IMR-90 (cell line): ENCODE results near the gene PROCA1. TPM values are rescaled to one million over a fixed set of nuclear protein-coding genes. Genes with fewer than 3 reads are reported as not detected.

ENCODE experiments used
- ATAC-seq: fragments of 200-7000 bp; cut with Tn5 transposase; 2 replicates; pipeline ENCODE4 v1.9.1; 2020; ENCODE audit warnings: low read depth, mild to moderate bottlenecking, moderate library complexity
- BruUV-seq: library from RNA; stranded (reverse); fragments of 400-500 nt; replicated peaks from 2 replicates; lab custom pipeline; 2021; lab: Mats Ljungman, UMichigan
- CTCF ChIA-PET: fragments of 300-600 bp; formaldehyde crosslinking; extraction: SDS; loops from one replicate; lab custom pipeline; 2021; ENCODE audit warnings: antibody characterized with exemption; lab: Yijun Ruan, JAX
- POLR2A ChIA-PET: fragments of 300-600 bp; sonication (Branson Sonifier 250); formaldehyde crosslinking; loops from one replicate; lab custom pipeline; 2022; ENCODE audit warnings: antibody characterized with exemption; ENCODE audit not compliant: unreplicated experiment; lab: Charles Lee
- DNase-seq: peaks from one replicate; pipeline ENCODE4 v3.0.0; 2013
- H2AFZ ChIP-seq: replicated peaks from 2 replicates; pipeline ENCODE3; 2013; ENCODE audit warnings: low read length, mild to moderate bottlenecking; ENCODE audit not compliant: poor library complexity
- H2AK5ac ChIP-seq: 2 replicates; pipeline ENCODE4 v1.6.1; 2013; ENCODE audit warnings: low read depth, low read length, inconsistent platforms
- H2AK9ac ChIP-seq: replicated peaks from 2 replicates; pipeline ENCODE3; 2013; ENCODE audit warnings: mild to moderate bottlenecking, low read depth, low read length, moderate library complexity; ENCODE audit not compliant: poor library complexity
- H2BK120ac ChIP-seq: 2 replicates; pipeline ENCODE4 v1.6.1; 2013; ENCODE audit warnings: low read depth, low read length, inconsistent platforms
- H2BK15ac ChIP-seq: 3 replicates; pipeline ENCODE4 v1.6.1; 2013; ENCODE audit warnings: low read depth, low read length, inconsistent platforms
- H2BK20ac ChIP-seq: 2 replicates; pipeline ENCODE4 v1.6.1; 2013; ENCODE audit warnings: low read depth, mild to moderate bottlenecking, inconsistent platforms, low read length, moderate library complexity
- H2BK5ac ChIP-seq: 2 replicates; pipeline ENCODE4 v1.6.1; 2013; ENCODE audit warnings: mild to moderate bottlenecking, low read depth, low read length, inconsistent platforms; ENCODE audit not compliant: poor library complexity, severe bottlenecking
- H3K14ac ChIP-seq: replicated peaks from 2 replicates; pipeline ENCODE4 v1.6.1; 2013; ENCODE audit warnings: low read depth, low read length, inconsistent platforms
- H3K18ac ChIP-seq: 2 replicates; pipeline ENCODE4 v1.6.1; 2013; ENCODE audit warnings: low read depth, low read length, control low read depth
- H3K23ac ChIP-seq: 2 replicates; pipeline ENCODE4 v1.6.1; 2013; ENCODE audit warnings: low read depth, low read length, inconsistent platforms
- H3K27ac ChIP-seq: 2 replicates; pipeline ENCODE4 v1.5.1; 2013; ENCODE audit warnings: mild to moderate bottlenecking, control low read depth, low read length; ENCODE audit not compliant: insufficient read depth
- H3K27me3 ChIP-seq: 2 replicates; pipeline ENCODE4 v1.6.1; 2013; ENCODE audit warnings: low read length; ENCODE audit not compliant: control insufficient read depth, insufficient read depth
- H3K36me3 ChIP-seq: 2 replicates; pipeline ENCODE4 v1.6.1; 2013; ENCODE audit warnings: low read length, mixed read lengths; ENCODE audit not compliant: control insufficient read depth, insufficient read depth
- H3K4ac ChIP-seq: 2 replicates; pipeline ENCODE4 v1.6.1; 2013; ENCODE audit warnings: low read depth, low read length, inconsistent platforms
- H3K4me1 ChIP-seq: 2 replicates; pipeline ENCODE4 v1.6.1; 2013; ENCODE audit warnings: low read length, mixed read lengths; ENCODE audit not compliant: control insufficient read depth, insufficient read depth
- H3K4me2 ChIP-seq: 2 replicates; pipeline ENCODE4 v1.6.1; 2013; ENCODE audit warnings: low read depth, mild to moderate bottlenecking, control low read depth, low read length, moderate library complexity
- H3K4me3 ChIP-seq: 2 replicates; pipeline ENCODE4 v1.5.1; 2013; ENCODE audit warnings: low read depth, mild to moderate bottlenecking, control low read depth, low read length, moderate library complexity; ENCODE audit not compliant: insufficient read depth
- H3K56ac ChIP-seq: 2 replicates; pipeline ENCODE4 v1.6.1; 2013; ENCODE audit warnings: low read length, inconsistent platforms; ENCODE audit not compliant: insufficient read depth; ENCODE audit errors: extremely low read depth
- H3K79me1 ChIP-seq, 2 experiments: 2 replicates each; pipeline ENCODE4 v1.6.1; 2013; ENCODE audit warnings: low read length in 2 of 2, inconsistent platforms in 1 of 2, low read depth in 1 of 2
- H3K9ac ChIP-seq: 2 replicates; pipeline ENCODE4 v1.6.1; 2013; ENCODE audit warnings: low read depth, low read length, control low read depth
- H3K9me1 ChIP-seq: 2 replicates; pipeline ENCODE4 v1.6.1; 2013; ENCODE audit warnings: low read length, inconsistent platforms; ENCODE audit not compliant: insufficient read depth
- H3K9me3 ChIP-seq: 2 replicates; pipeline ENCODE4 v1.6.1; 2013; ENCODE audit warnings: low read length; ENCODE audit not compliant: control insufficient read depth, insufficient read depth
- H4K20me1 ChIP-seq: 2 replicates; pipeline ENCODE4 v1.6.1; 2013; ENCODE audit warnings: low read length, inconsistent platforms; ENCODE audit not compliant: insufficient read depth
- H4K5ac ChIP-seq: 2 replicates; pipeline ENCODE4 v1.6.1; 2013; ENCODE audit warnings: mild to moderate bottlenecking, low read depth, low read length, control low read depth
- H4K8ac ChIP-seq, 2 experiments: 2 replicates each; pipeline ENCODE4 v1.6.1; 2013; ENCODE audit warnings: low read depth in 2 of 2, low read length in 2 of 2, control low read depth in 1 of 2, inconsistent platforms in 1 of 2
- H4K91ac ChIP-seq: 2 replicates; pipeline ENCODE4 v1.6.1; 2013; ENCODE audit warnings: low read depth, low read length, inconsistent platforms; ENCODE audit not compliant: insufficient read depth
- BHLHE40 ChIP-seq: fragments of 150-350 bp; IDR thresholded peaks from 2 replicates; pipeline ENCODE4 v1.6.1; 2016; ENCODE audit warnings: mild to moderate bottlenecking, low read depth, low read length
- CEBPB ChIP-seq: IDR thresholded peaks from 2 replicates; pipeline ENCODE4 v1.6.1; 2012; ENCODE audit warnings: low read depth, low read length, improper control_type of control experiment
- CHD1 ChIP-seq: IDR thresholded peaks from 2 replicates; pipeline ENCODE4 v1.6.1; 2012; ENCODE audit warnings: low read depth, low read length, improper control_type of control experiment
- FOS ChIP-seq: fragments of 150-350 bp; IDR thresholded peaks from 2 replicates; pipeline ENCODE4 v1.6.1; 2016; ENCODE audit warnings: low read depth, low read length
- MAFK ChIP-seq: IDR thresholded peaks from 2 replicates; pipeline ENCODE4 v1.6.1; 2012; ENCODE audit warnings: low read depth, low read length, improper control_type of control experiment
- MAZ ChIP-seq: IDR thresholded peaks from 2 replicates; pipeline ENCODE4 v1.6.1; 2012; ENCODE audit warnings: low read depth, mild to moderate bottlenecking, low read length, improper control_type of control experiment, moderate library complexity, borderline replicate concordance
- NFE2L2 ChIP-seq: fragments of 150-350 bp; IDR thresholded peaks from 2 replicates; pipeline ENCODE4 v1.6.1; 2016; ENCODE audit warnings: low read depth, mild to moderate bottlenecking, low read length
- POLR2A ChIP-seq: IDR thresholded peaks from 2 replicates; pipeline ENCODE4 v1.6.1; 2012; ENCODE audit warnings: mild to moderate bottlenecking, low read depth, low read length
- RCOR1 ChIP-seq: IDR thresholded peaks from 2 replicates; pipeline ENCODE4 v1.6.1; 2012; ENCODE audit warnings: mild to moderate bottlenecking, low read length, improper control_type of control experiment; ENCODE audit not compliant: insufficient replicate concordance
- RFX5 ChIP-seq: IDR thresholded peaks from 2 replicates; pipeline ENCODE4 v1.8.0; 2012; ENCODE audit warnings: low read depth, mild to moderate bottlenecking, low read length, moderate library complexity
- SMC3 ChIP-seq: fragments of 150-350 bp; IDR thresholded peaks from 2 replicates; pipeline ENCODE4 v1.6.1; 2016; ENCODE audit warnings: low read depth, mild to moderate bottlenecking, antibody characterized with exemption, low read length, moderate library complexity
- WGBS, 2 experiments: methylation state at CpG; one replicate each; pipeline versions ENCODE4 v1.1.5 to v1.1.7; 2013; ENCODE audit warnings: missing lambda C conversion rate in 2 of 2; ENCODE audit not compliant: insufficient read length in 1 of 2; ENCODE audit errors: extremely low coverage in 2 of 2; 5-methylcytosine and 5-hydroxymethylcytosine counted together
- dilution Hi-C: fragments of 300-500 bp; cut with HindIII; formaldehyde crosslinking; loops from one replicate; pipeline ENCODE4 v1.14.3; 2018; ENCODE audit warnings: low sequenced_read_pairs; ENCODE audit not compliant: unreplicated experiment
- in situ Hi-C: fragments of 300-500 bp; cut with MboI; formaldehyde crosslinking; loops from 3 replicates; pipeline ENCODE4 v1.14.3; 2019; ENCODE audit warnings: low sequenced_read_pairs, inconsistent platforms, mixed read lengths
- intact Hi-C: fragments of 100-400 bp; cut with micrococcal nuclease; formaldehyde crosslinking; loops from 2 replicates; pipeline ENCODE4 v1.10.0; 2022
- polyA plus RNA-seq, 3 experiments: library from polyadenylated mRNA; depleted of rRNA; stranded (reverse); fragments of >200 nt; gene quantifications; 2 replicates each; pipeline ENCODE4 v1.2.3, GENCODE V29; 2012; ENCODE audit warnings: low replicate concordance in 1 of 3
- total RNA-seq: library from RNA; depleted of rRNA; stranded (reverse); fragments of >200 nt; gene quantifications from 2 replicates; pipeline ENCODE4 v1.2.3, GENCODE V29; 2012
- TF ChIP-seq, protein P1 (sequence below): conservative IDR thresholded peaks from 2 replicates; pipeline ENCODE4 v1.5.1; 2012; ENCODE audit warnings: mild to moderate bottlenecking, low read depth, low read length, improper control_type of control experiment
- TF ChIP-seq, protein P2 (sequence below): fragments of 150-350 bp; IDR thresholded peaks from 2 replicates; pipeline ENCODE4 v1.6.1; 2016; ENCODE audit warnings: low read depth, mild to moderate bottlenecking, low read length, moderate library complexity, borderline replicate concordance
- TF ChIP-seq, protein P3 (sequence below): fragments of 150-350 bp; IDR thresholded peaks from 2 replicates; pipeline ENCODE4 v1.6.1; 2017; ENCODE audit warnings: mild to moderate bottlenecking, antibody characterized with exemption, low read length, low read depth

PROCA1 gene
- total and polyA plus RNA-seq, 2 of the 4 experiments (the other 2 are of a cell fraction) = 0.36 to 1.7 TPM

DNA sequence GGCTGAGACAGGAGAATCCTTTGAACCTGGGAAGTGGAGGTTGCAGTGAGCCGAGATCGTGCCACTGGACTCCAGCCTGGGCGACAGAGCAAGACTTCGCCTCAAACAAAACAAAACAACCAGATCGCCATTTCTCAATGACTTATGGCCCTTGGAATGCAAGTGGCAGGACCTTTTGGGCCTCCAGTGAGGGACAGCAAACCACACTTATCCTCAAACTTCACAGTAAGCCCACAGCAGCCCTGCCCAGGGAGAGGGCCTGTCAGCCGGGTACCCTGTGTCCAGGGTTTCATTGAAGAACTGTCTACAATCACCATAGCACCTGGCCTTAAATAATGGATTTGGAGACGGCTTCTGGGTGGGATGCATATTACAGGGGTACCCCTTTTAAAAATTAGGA, 43.8 kb upstream of the PROCA1 start:
- H2BK15ac ChIP-seq = no peak overlapping the region
- H3K23ac ChIP-seq = peak overlapping the region; percentile 7; the same call in 1 of the 2 replicates
- H3K14ac ChIP-seq = no peak overlapping the region
- peaks cover 15 to 64% of the 10 kb centered on the region in 2 experiments for H3K79me1 ChIP-seq
- H2AK9ac ChIP-seq = no peak overlapping the region
- H3K4ac ChIP-seq = no peak overlapping the region
- no peak overlapping the region for H2BK20ac ChIP-seq
- BruUV-seq = no TSS peak
- DNase-seq (no peak), ATAC-seq (peak; percentile 33)
- no peak overlapping the region for H4K91ac ChIP-seq
- no peak overlapping the region for H3K18ac ChIP-seq
- peak overlapping the region; percentile 26; the same call in 1 of the 2 replicates for H3K4me2 ChIP-seq
- H2BK5ac ChIP-seq = no peak overlapping the region
- H3K27ac ChIP-seq = no peak overlapping the region
- no peak overlapping the region for H4K5ac ChIP-seq
- ChIA-PET POLR2A (no interaction called here), CTCF (no interaction called here)
- no peak overlapping the region for H2AFZ ChIP-seq
- H3K56ac ChIP-seq = no peak overlapping the region
- H3K27me3 ChIP-seq = no peaks in the 10 kb centered on the region
- intact Hi-C loops (no loop called here), in situ Hi-C loops (no loop called here), dilution Hi-C loops (no loop called here)
- TF ChIP-seq BHLHE40 = no peak
- no peak for TF ChIP-seq CEBPB
- no peak for TF ChIP-seq CHD1
- TF ChIP-seq, protein P1, sequence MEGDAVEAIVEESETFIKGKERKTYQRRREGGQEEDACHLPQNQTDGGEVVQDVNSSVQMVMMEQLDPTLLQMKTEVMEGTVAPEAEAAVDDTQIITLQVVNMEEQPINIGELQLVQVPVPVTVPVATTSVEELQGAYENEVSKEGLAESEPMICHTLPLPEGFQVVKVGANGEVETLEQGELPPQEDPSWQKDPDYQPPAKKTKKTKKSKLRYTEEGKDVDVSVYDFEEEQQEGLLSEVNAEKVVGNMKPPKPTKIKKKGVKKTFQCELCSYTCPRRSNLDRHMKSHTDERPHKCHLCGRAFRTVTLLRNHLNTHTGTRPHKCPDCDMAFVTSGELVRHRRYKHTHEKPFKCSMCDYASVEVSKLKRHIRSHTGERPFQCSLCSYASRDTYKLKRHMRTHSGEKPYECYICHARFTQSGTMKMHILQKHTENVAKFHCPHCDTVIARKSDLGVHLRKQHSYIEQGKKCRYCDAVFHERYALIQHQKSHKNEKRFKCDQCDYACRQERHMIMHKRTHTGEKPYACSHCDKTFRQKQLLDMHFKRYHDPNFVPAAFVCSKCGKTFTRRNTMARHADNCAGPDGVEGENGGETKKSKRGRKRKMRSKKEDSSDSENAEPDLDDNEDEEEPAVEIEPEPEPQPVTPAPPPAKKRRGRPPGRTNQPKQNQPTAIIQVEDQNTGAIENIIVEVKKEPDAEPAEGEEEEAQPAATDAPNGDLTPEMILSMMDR = no peak
- no peak for TF ChIP-seq RCOR1
- TF ChIP-seq MAFK = no peak
- no peak for TF ChIP-seq SMC3
- no peak for TF ChIP-seq FOS
- TF ChIP-seq, protein P2, sequence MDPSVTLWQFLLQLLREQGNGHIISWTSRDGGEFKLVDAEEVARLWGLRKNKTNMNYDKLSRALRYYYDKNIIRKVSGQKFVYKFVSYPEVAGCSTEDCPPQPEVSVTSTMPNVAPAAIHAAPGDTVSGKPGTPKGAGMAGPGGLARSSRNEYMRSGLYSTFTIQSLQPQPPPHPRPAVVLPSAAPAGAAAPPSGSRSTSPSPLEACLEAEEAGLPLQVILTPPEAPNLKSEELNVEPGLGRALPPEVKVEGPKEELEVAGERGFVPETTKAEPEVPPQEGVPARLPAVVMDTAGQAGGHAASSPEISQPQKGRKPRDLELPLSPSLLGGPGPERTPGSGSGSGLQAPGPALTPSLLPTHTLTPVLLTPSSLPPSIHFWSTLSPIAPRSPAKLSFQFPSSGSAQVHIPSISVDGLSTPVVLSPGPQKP = no peak
- TF ChIP-seq POLR2A = no peak
- TF ChIP-seq NFE2L2 = no peak
- TF ChIP-seq RFX5 = no peak
- TF ChIP-seq, protein P3, sequence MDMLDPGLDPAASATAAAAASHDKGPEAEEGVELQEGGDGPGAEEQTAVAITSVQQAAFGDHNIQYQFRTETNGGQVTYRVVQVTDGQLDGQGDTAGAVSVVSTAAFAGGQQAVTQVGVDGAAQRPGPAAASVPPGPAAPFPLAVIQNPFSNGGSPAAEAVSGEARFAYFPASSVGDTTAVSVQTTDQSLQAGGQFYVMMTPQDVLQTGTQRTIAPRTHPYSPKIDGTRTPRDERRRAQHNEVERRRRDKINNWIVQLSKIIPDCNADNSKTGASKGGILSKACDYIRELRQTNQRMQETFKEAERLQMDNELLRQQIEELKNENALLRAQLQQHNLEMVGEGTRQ = no peak
- TF ChIP-seq MAZ = no peak
- H3K4me1 ChIP-seq = peaks cover 3% of the 10 kb centered on the region
- no peaks in the 10 kb centered on the region for H3K9me3 ChIP-seq
- peak overlapping the region; percentile 7; the same call in 1 of the 2 replicates for H2AK5ac ChIP-seq
- no peak overlapping the region for H3K9ac ChIP-seq
- H3K4me3 ChIP-seq = no peak overlapping the region
- no peaks in the 10 kb centered on the region for H3K9me1 ChIP-seq
- H4K8ac ChIP-seq = no peak overlapping the region
- no peak overlapping the region for H2BK120ac ChIP-seq
- H3K36me3 ChIP-seq = peaks cover 43% of the 10 kb centered on the region
- 100% methylated on average over 1 of the region's 7 CpGs; no CpG with 5 or more reads in 1 of the 2 experiments for WGBS, 2 experiments
- H4K20me1 ChIP-seq = peaks cover 33% of the 10 kb centered on the region
